ENCODE data around the gene DCAF10. TPM values are rescaled to one million over a fixed set of nuclear protein-coding genes. Genes with fewer than 3 reads are reported as not detected.
"Not testable (repeated sequence)": the region's sequence is repeated elsewhere in the genome, so short reads cannot be mapped to it uniquely, and the experiment has no call there.

The DCAF10 gene
- total RNA-seq, 1 donor from 2014 or later: 20.7 TPM

- Histone ChIP-seq H3K27me3 (ENCODE audit: control insufficient read depth, insufficient read depth, low read length) (no peaks in the 10 kb centered on the region), H3K36me3 (ENCODE audit: control insufficient read depth, insufficient read depth, low read length) (no peaks in the 10 kb centered on the region), H3K4me3 (ENCODE audit: low read depth, low read length) (no peak overlapping the region)
- no peak for DNase-seq (ENCODE audit: low read depth)
- no peak for TF ChIP-seq CTCF (IDR thresholded peaks at IDR 0.05; ENCODE audit: insufficient read depth, low read length, poor library complexity, severe bottlenecking)
These were observed 41.9 kb upstream of the DCAF10 start for GRCh38 chr9:37758747-37759146.

GRCh38 chr9:37760416-37761161 is 40.0 kb upstream of the DCAF10 start:
- no peaks in the 10 kb centered on the region for H3K27me3 ChIP-seq (ENCODE audit: control insufficient read depth, insufficient read depth, low read length)
- no peak overlapping the region for H3K4me3 ChIP-seq (ENCODE audit: low read depth, low read length)
- no peaks in the 10 kb centered on the region for H3K36me3 ChIP-seq (ENCODE audit: control insufficient read depth, insufficient read depth, low read length)
- DNase-seq (ENCODE audit: low read depth): peak; percentile 18
- TF ChIP-seq CTCF (IDR thresholded peaks at IDR 0.05; ENCODE audit: insufficient read depth, low read length, poor library complexity, severe bottlenecking): no peak

- H3K4me3 ChIP-seq (ENCODE audit: low read depth, low read length): no peak overlapping the region
- no peak for TF ChIP-seq CTCF (IDR thresholded peaks at IDR 0.05; ENCODE audit: insufficient read depth, low read length, poor library complexity, severe bottlenecking)
- H3K36me3 ChIP-seq (ENCODE audit: control insufficient read depth, insufficient read depth, low read length): no peaks in the 10 kb centered on the region
- no peak for DNase-seq (ENCODE audit: low read depth)
- H3K27me3 ChIP-seq (ENCODE audit: control insufficient read depth, insufficient read depth, low read length): no peaks in the 10 kb centered on the region
These were observed 39.1 kb upstream of the DCAF10 start for GRCh38 chr9:37761511-37761910.

GRCh38 chr9:37765263-37765662 is 35.3 kb upstream of the DCAF10 start:
- H3K4me3 ChIP-seq (ENCODE audit: low read depth, low read length); H3K36me3 ChIP-seq (ENCODE audit: control insufficient read depth, insufficient read depth, low read length); DNase-seq (ENCODE audit: low read depth); H3K27me3 ChIP-seq (ENCODE audit: control insufficient read depth, insufficient read depth, low read length): not testable (repeated sequence)

- H3K27me3 ChIP-seq (ENCODE audit: control insufficient read depth, insufficient read depth, low read length): no peaks in the 10 kb centered on the region
- peaks cover 1% of the 10 kb centered on the region for H3K36me3 ChIP-seq (ENCODE audit: control insufficient read depth, insufficient read depth, low read length)
- no peak for DNase-seq (ENCODE audit: low read depth)
- no peak overlapping the region for H3K4me3 ChIP-seq (ENCODE audit: low read depth, low read length)
- no peak for TF ChIP-seq CTCF (IDR thresholded peaks at IDR 0.05; ENCODE audit: insufficient read depth, low read length, poor library complexity, severe bottlenecking)
These were observed 31.3 kb upstream of the DCAF10 start for GRCh38 chr9:37769306-37769705.

GRCh38 chr9:37769995-37770394 is 30.6 kb upstream of the DCAF10 start:
- no peak overlapping the region for H3K4me3 ChIP-seq (ENCODE audit: low read depth, low read length)
- peaks cover 1% of the 10 kb centered on the region for H3K36me3 ChIP-seq (ENCODE audit: control insufficient read depth, insufficient read depth, low read length)
- no peak for TF ChIP-seq CTCF (IDR thresholded peaks at IDR 0.05; ENCODE audit: insufficient read depth, low read length, poor library complexity, severe bottlenecking)
- H3K27me3 ChIP-seq (ENCODE audit: control insufficient read depth, insufficient read depth, low read length): no peaks in the 10 kb centered on the region
- DNase-seq (ENCODE audit: low read depth): no peak
